CD4-positive, alpha-beta T cell (primary cell): ENCODE results near the gene TBL1X. TPM values are rescaled to one million over a fixed set of nuclear protein-coding genes. Genes with fewer than 3 reads are reported as not detected.

Source experiments
- ATAC-seq: fragments of 200-7000 bp; cut with Tn5 transposase; one replicate; pipeline ENCODE4 v1.10.0; 2022; ENCODE audit warnings: mild to moderate bottlenecking; ENCODE audit not compliant: poor library complexity
- CTCF ChIA-PET: fragments of 350-600 bp; sonication (Branson Sonifier 250); formaldehyde crosslinking; loops from one replicate; lab custom pipeline; 2021; ENCODE audit warnings: antibody characterized with exemption, inconsistent platforms; lab: Charles Lee
- POLR2A ChIA-PET: fragments of 350-600 bp; sonication (Branson Sonifier 250); formaldehyde crosslinking; loops from one replicate; lab custom pipeline; 2021; ENCODE audit warnings: antibody characterized with exemption, inconsistent platforms; lab: Charles Lee
- DNase-seq, 14 experiments: peaks; one replicate each; pipeline ENCODE4 v3.0.0-alpha.2; 2013 to 2020; ENCODE audit warnings: mixed read lengths in 2 of 14
- H3K27ac ChIP-seq, 2 donors: one replicate each; pipeline versions ENCODE4 v1.5.1 to v1.7.0; 2013; ENCODE audit warnings: low read length in 2 of 2, low read depth in 1 of 2, mild to moderate bottlenecking in 1 of 2
- H3K27me3 ChIP-seq, 2 experiments: 1 replicate in 1 of 2; 2 replicates in 1 of 2; pipeline versions ENCODE4 v1.6.1 to v1.7.0; 2013; ENCODE audit warnings: low read length in 2 of 2, control low read depth in 1 of 2, mild to moderate bottlenecking in 1 of 2, moderate library complexity in 1 of 2; ENCODE audit not compliant: insufficient read depth in 2 of 2, control insufficient read depth in 1 of 2
- H3K36me3 ChIP-seq: one replicate; pipeline ENCODE4 v1.6.1; 2013; ENCODE audit warnings: low read length, control low read depth; ENCODE audit not compliant: insufficient read depth
- H3K4me1 ChIP-seq: one replicate; pipeline ENCODE4 v1.6.1; 2013; ENCODE audit warnings: low read length, control low read depth; ENCODE audit not compliant: insufficient read depth
- H3K4me3 ChIP-seq: one replicate; pipeline ENCODE4 v1.5.1; 2013; ENCODE audit warnings: mild to moderate bottlenecking, low read length, moderate library complexity
- H3K9me3 ChIP-seq, 2 experiments: 1 replicate in 1 of 2; 2 replicates in 1 of 2; pipeline versions ENCODE4 v1.6.1 to v1.7.0; 2013; ENCODE audit warnings: low read length in 2 of 2, mild to moderate bottlenecking in 2 of 2, control low read depth in 1 of 2, moderate library complexity in 1 of 2; ENCODE audit not compliant: control insufficient read depth in 1 of 2, insufficient read depth in 1 of 2
- H3K27ac Mint-ChIP-seq: one replicate; pipeline ENCODE4 v1.8.0; 2020; ENCODE audit warnings: mixed read lengths
- H3K27me3 Mint-ChIP-seq: one replicate; pipeline ENCODE4 v1.8.0; 2021; ENCODE audit warnings: mixed read lengths
- H3K36me3 Mint-ChIP-seq: one replicate; pipeline ENCODE4 v1.8.0; 2021; ENCODE audit warnings: low read depth, mixed read lengths
- H3K4me1 Mint-ChIP-seq: one replicate; pipeline ENCODE4 v1.8.0; 2021; ENCODE audit warnings: low read depth, mixed read lengths
- H3K4me3 Mint-ChIP-seq: one replicate; pipeline ENCODE4 v1.8.0; 2020; ENCODE audit warnings: mild to moderate bottlenecking, mixed read lengths
- H3K9me3 Mint-ChIP-seq: one replicate; pipeline ENCODE4 v1.8.0; 2020; ENCODE audit warnings: mixed read lengths
- CTCF ChIP-seq: fragments of 200-600 bp; IDR thresholded peaks from one replicate; pipeline ENCODE4 v1.8.0; 2022; ENCODE audit warnings: antibody characterized with exemption, mild to moderate bottlenecking
- intact Hi-C, 2 experiments: fragments of 100-400 bp; cut with DNase I in 1 of 2; cut with micrococcal nuclease in 1 of 2; formaldehyde crosslinking; loops; one replicate each; pipeline versions ENCODE4 v1.15.1 to v1.9.0; 2023 to 2025; cut with DNase I, micrococcal nuclease
- total RNA-seq, 174 experiments: library from RNA in 2 of 174; stranded (reverse) in 2 of 174; gene quantifications; one replicate each; pipeline ENCODE4 v1.2.3 and lab custom pipeline; 2021 to 2026

The TBL1X gene
- total RNA-seq, 2 experiments from 2014 or later, result 17.4 to 19.2 TPM

GRCh38 chrX:9659571-9660195 is 194.8 kb downstream of the TBL1X start:
- H3K27ac Mint-ChIP-seq, result no peak overlapping the region
- POLR2A ChIA-PET, result no interaction called here
- peaks cover 24% of the 10 kb centered on the region for H3K36me3 Mint-ChIP-seq
- Histone ChIP-seq H3K27ac (no peak overlapping the region), H3K4me1 (no peaks in the 10 kb centered on the region), H3K36me3 (peaks cover 10% of the 10 kb centered on the region), H3K4me3 (no peak overlapping the region), H3K27me3 (no peaks in the 10 kb centered on the region), H3K9me3 (no peaks in the 10 kb centered on the region)
- intact Hi-C loops, result no loop called here
- TF ChIP-seq CTCF, result no peak
- no peaks in the 10 kb centered on the region for H3K27me3 Mint-ChIP-seq
- no peaks in the 10 kb centered on the region for H3K4me1 Mint-ChIP-seq
- CTCF ChIA-PET, result no interaction called here
- H3K9me3 Mint-ChIP-seq, result no peaks in the 10 kb centered on the region
- ATAC-seq (no peak), DNase-seq (no peak)
- no peak overlapping the region for H3K4me3 Mint-ChIP-seq

- TF ChIP-seq CTCF, result no peak
- no peak for ATAC-seq
- H3K9me3 Mint-ChIP-seq, result no peaks in the 10 kb centered on the region
- Histone ChIP-seq H3K27me3 (no peaks in the 10 kb centered on the region), H3K4me1 (no peaks in the 10 kb centered on the region), H3K9me3 (no peaks in the 10 kb centered on the region), H3K36me3 (peaks cover 6% of the 10 kb centered on the region), H3K27ac (no peak overlapping the region), H3K4me3 (no peak overlapping the region)
- peaks cover 8% of the 10 kb centered on the region for H3K36me3 Mint-ChIP-seq
- H3K27me3 Mint-ChIP-seq, result no peaks in the 10 kb centered on the region
- ChIA-PET CTCF (no interaction called here), POLR2A (no interaction called here)
- DNase-seq, result no peak
- H3K4me1 Mint-ChIP-seq, result no peaks in the 10 kb centered on the region
- intact Hi-C loops, result no loop called here
- no peak overlapping the region for H3K27ac Mint-ChIP-seq
- no peak overlapping the region for H3K4me3 Mint-ChIP-seq
Measured at GRCh38 chrX:9662148-9662547, 197.3 kb downstream of the TBL1X start.

GRCh38 chrX:9663216-9663615 is 198.4 kb downstream of the TBL1X start:
- ChIA-PET CTCF (no interaction called here), POLR2A (no interaction called here)
- Mint-ChIP-seq H3K4me1 (no peaks in the 10 kb centered on the region), H3K9me3 (no peaks in the 10 kb centered on the region), H3K36me3 (peaks cover 4% of the 10 kb centered on the region), H3K27me3 (no peaks in the 10 kb centered on the region), H3K27ac (no peak overlapping the region), H3K4me3 (no peak overlapping the region)
- DNase-seq (no peak), ATAC-seq (no peak)
- intact Hi-C loops, result no loop called here
- Histone ChIP-seq H3K4me3 (no peak overlapping the region), H3K4me1 (no peaks in the 10 kb centered on the region), H3K27me3 (no peaks in the 10 kb centered on the region), H3K9me3 (no peaks in the 10 kb centered on the region), H3K36me3 (no peaks in the 10 kb centered on the region), H3K27ac (no peak overlapping the region)
- no peak for TF ChIP-seq CTCF
